Measurements from ENCODE around the gene ARHGAP19.

The ARHGAP19 gene

DNA sequence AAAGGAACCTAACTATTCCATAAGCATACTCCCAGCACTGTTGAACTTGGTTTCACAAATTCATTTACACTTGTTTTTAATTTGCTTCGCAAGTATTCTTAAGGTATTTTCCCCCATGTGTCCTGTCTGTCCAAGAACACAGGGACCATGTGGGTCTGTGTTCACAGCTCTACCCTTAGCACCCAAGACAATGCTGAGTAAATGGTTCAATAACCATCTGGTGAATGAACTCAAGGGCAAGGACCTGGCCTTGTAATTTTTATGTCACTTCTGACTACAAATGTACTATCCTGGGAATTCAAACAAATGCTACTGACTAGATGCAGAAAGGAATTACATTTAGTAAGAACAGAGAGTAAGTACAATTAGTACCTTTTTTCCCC, 63.7 kb downstream of the ARHGAP19 start (continued):
- TF ChIP-seq, protein P1, sequence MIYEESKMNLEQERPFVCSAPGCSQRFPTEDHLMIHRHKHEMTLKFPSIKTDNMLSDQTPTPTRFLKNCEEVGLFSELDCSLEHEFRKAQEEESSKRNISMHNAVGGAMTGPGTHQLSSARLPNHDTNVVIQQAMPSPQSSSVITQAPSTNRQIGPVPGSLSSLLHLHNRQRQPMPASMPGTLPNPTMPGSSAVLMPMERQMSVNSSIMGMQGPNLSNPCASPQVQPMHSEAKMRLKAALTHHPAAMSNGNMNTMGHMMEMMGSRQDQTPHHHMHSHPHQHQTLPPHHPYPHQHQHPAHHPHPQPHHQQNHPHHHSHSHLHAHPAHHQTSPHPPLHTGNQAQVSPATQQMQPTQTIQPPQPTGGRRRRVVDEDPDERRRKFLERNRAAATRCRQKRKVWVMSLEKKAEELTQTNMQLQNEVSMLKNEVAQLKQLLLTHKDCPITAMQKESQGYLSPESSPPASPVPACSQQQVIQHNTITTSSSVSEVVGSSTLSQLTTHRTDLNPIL (CRISPR knock-in tag; IDR thresholded peaks at IDR 0.05; ENCODE audit: low read depth) = no peak
- TF ChIP-seq ZNF8 (CRISPR knock-in tag; IDR thresholded peaks at IDR 0.05) (no peak), ZFP30 (CRISPR knock-in tag; IDR thresholded peaks at IDR 0.05) (no peak), OSR1 (CRISPR knock-in tag; IDR thresholded peaks at IDR 0.05) (no peak), RARB (CRISPR knock-in tag; IDR thresholded peaks at IDR 0.05) (no peak), BACH2 (CRISPR knock-in tag; IDR thresholded peaks at IDR 0.05; ENCODE audit: borderline replicate concordance) (no peak), TOX (CRISPR knock-in tag; IDR thresholded peaks at IDR 0.05; ENCODE audit: borderline replicate concordance) (no peak), CSDC2 (CRISPR knock-in tag; IDR thresholded peaks at IDR 0.05) (no peak)
- TF ChIP-seq, protein P2, sequence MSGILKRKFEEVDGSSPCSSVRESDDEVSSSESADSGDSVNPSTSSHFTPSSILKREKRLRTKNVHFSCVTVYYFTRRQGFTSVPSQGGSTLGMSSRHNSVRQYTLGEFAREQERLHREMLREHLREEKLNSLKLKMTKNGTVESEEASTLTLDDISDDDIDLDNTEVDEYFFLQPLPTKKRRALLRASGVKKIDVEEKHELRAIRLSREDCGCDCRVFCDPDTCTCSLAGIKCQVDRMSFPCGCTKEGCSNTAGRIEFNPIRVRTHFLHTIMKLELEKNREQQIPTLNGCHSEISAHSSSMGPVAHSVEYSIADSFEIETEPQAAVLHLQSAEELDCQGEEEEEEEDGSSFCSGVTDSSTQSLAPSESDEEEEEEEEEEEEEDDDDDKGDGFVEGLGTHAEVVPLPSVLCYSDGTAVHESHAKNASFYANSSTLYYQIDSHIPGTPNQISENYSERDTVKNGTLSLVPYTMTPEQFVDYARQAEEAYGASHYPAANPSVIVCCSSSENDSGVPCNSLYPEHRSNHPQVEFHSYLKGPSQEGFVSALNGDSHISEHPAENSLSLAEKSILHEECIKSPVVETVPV (CRISPR knock-in tag; IDR thresholded peaks at IDR 0.05) = no peak
- TF ChIP-seq, protein P3, sequence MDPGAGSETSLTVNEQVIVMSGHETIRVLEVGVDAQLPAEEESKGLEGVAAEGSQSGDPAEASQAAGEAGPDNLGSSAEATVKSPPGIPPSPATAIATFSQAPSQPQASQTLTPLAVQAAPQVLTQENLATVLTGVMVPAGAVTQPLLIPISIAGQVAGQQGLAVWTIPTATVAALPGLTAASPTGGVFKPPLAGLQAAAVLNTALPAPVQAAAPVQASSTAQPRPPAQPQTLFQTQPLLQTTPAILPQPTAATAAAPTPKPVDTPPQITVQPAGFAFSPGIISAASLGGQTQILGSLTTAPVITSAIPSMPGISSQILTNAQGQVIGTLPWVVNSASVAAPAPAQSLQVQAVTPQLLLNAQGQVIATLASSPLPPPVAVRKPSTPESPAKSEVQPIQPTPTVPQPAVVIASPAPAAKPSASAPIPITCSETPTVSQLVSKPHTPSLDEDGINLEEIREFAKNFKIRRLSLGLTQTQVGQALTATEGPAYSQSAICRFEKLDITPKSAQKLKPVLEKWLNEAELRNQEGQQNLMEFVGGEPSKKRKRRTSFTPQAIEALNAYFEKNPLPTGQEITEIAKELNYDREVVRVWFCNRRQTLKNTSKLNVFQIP (CRISPR knock-in tag; IDR thresholded peaks at IDR 0.05; ENCODE audit: borderline replicate concordance, low read depth) = no peak

DNA sequence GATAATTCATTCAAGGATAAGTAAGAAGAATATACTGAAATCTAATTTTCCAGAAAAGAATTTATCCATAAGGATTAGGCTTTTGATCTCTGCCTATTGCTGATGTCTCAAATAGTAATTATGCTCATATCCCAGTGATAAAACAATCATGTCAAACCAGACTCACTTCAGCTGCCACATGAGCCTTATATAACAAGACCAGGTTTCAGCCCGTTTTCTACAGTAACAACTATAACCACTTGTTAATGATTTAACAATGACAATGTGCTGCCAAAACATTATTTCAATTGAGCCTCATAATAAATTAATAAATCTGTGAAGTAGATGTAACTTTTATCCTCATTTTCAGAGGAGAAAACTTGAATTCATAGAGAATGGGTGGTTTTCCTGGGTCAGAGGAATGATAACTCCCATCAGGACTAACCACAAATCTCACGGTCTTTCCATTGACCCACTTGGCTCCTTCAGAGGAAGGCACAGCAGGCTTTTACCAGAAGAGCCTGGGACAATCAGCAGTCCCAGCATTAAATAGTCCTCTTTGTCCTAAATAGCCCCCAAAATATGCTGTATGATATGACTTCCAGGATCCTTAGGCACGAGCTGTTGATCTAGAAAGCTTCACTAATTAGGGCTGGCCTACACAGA, 64.2 kb downstream of the ARHGAP19 start:
- TF ChIP-seq, protein P1 (CRISPR knock-in tag; IDR thresholded peaks at IDR 0.05; ENCODE audit: low read depth) = no peak
- TF ChIP-seq BACH2 (CRISPR knock-in tag; IDR thresholded peaks at IDR 0.05; ENCODE audit: borderline replicate concordance) (no peak), RARB (CRISPR knock-in tag; IDR thresholded peaks at IDR 0.05) (no peak), CSDC2 (CRISPR knock-in tag; IDR thresholded peaks at IDR 0.05) (no peak), ARNTL (CRISPR knock-in tag; IDR thresholded peaks at IDR 0.05; ENCODE audit: borderline replicate concordance, low read depth) (no peak), ZFP3 (CRISPR knock-in tag; IDR thresholded peaks at IDR 0.05) (no peak), GLIS3 (CRISPR knock-in tag; IDR thresholded peaks at IDR 0.05) (no peak), ISL1 (CRISPR knock-in tag; IDR thresholded peaks at IDR 0.05) (no peak), ESRRG (CRISPR knock-in tag; IDR thresholded peaks at IDR 0.05) (no peak), SNAI2 (CRISPR knock-in tag; IDR thresholded peaks at IDR 0.05) (no peak), ZC3H10 (CRISPR knock-in tag; IDR thresholded peaks at IDR 0.05) (no peak), ZNF565 (CRISPR knock-in tag; conservative IDR thresholded peaks at IDR 0.05; ENCODE audit: low read depth) (no peak), ZNF70 (CRISPR knock-in tag; IDR thresholded peaks at IDR 0.05) (no peak), TOX (CRISPR knock-in tag; IDR thresholded peaks at IDR 0.05; ENCODE audit: borderline replicate concordance) (no peak), ZNF8 (CRISPR knock-in tag; IDR thresholded peaks at IDR 0.05) (no peak)
- TF ChIP-seq, protein P4, sequence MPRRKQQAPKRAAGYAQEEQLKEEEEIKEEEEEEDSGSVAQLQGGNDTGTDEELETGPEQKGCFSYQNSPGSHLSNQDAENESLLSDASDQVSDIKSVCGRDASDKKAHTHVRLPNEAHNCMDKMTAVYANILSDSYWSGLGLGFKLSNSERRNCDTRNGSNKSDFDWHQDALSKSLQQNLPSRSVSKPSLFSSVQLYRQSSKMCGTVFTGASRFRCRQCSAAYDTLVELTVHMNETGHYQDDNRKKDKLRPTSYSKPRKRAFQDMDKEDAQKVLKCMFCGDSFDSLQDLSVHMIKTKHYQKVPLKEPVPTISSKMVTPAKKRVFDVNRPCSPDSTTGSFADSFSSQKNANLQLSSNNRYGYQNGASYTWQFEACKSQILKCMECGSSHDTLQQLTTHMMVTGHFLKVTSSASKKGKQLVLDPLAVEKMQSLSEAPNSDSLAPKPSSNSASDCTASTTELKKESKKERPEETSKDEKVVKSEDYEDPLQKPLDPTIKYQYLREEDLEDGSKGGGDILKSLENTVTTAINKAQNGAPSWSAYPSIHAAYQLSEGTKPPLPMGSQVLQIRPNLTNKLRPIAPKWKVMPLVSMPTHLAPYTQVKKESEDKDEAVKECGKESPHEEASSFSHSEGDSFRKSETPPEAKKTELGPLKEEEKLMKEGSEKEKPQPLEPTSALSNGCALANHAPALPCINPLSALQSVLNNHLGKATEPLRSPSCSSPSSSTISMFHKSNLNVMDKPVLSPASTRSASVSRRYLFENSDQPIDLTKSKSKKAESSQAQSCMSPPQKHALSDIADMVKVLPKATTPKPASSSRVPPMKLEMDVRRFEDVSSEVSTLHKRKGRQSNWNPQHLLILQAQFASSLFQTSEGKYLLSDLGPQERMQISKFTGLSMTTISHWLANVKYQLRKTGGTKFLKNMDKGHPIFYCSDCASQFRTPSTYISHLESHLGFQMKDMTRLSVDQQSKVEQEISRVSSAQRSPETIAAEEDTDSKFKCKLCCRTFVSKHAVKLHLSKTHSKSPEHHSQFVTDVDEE (CRISPR knock-in tag; IDR thresholded peaks at IDR 0.05) = no peak
- TF ChIP-seq, protein P3 (CRISPR knock-in tag; IDR thresholded peaks at IDR 0.05; ENCODE audit: borderline replicate concordance, low read depth) = no peak
- TF ChIP-seq, protein P2 (CRISPR knock-in tag; IDR thresholded peaks at IDR 0.05) = no peak
- TF ChIP-seq, protein P5, sequence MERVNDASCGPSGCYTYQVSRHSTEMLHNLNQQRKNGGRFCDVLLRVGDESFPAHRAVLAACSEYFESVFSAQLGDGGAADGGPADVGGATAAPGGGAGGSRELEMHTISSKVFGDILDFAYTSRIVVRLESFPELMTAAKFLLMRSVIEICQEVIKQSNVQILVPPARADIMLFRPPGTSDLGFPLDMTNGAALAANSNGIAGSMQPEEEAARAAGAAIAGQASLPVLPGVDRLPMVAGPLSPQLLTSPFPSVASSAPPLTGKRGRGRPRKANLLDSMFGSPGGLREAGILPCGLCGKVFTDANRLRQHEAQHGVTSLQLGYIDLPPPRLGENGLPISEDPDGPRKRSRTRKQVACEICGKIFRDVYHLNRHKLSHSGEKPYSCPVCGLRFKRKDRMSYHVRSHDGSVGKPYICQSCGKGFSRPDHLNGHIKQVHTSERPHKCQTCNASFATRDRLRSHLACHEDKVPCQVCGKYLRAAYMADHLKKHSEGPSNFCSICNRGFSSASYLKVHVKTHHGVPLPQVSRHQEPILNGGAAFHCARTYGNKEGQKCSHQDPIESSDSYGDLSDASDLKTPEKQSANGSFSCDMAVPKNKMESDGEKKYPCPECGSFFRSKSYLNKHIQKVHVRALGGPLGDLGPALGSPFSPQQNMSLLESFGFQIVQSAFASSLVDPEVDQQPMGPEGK (CRISPR knock-in tag; IDR thresholded peaks at IDR 0.05; ENCODE audit: borderline replicate concordance) = no peak
- ATAC-seq = no peak
